HepG2 (cell line): ENCODE data around the gene CRB1. TPM values are rescaled to one million over a fixed set of nuclear protein-coding genes. Genes with fewer than 3 reads are reported as not detected.

Experiments
- ATAC-seq: fragments of 200-7000 bp; cut with Tn5 transposase; 3 replicates; pipeline ENCODE4 v1.9.1; 2020; ENCODE audit warnings: mild to moderate bottlenecking, moderate library complexity
- BruUV-seq: library from RNA; stranded (reverse); fragments of 400-500 nt; replicated peaks from 2 replicates; lab custom pipeline; 2021; lab: Mats Ljungman, UMichigan
- CTCF ChIA-PET: fragments of 300-600 bp; formaldehyde crosslinking; extraction: SDS; loops from one replicate; lab custom pipeline; 2021; ENCODE audit warnings: low total read pairs, inconsistent platforms, low intra/inter-chr PET ratio; lab: Yijun Ruan, JAX
- POLR2A ChIA-PET: fragments of 350-600 bp; sonication (Branson Sonifier 250); formaldehyde crosslinking; loops from one replicate; lab custom pipeline; 2020; ENCODE audit warnings: antibody characterized with exemption, inconsistent platforms; lab: Yijun Ruan, JAX
- DNase-seq: peaks from one replicate; pipeline ENCODE4 v3.0.0-alpha.2; 2015; ENCODE audit warnings: low spot score
- FAIRE-seq: peaks from 3 replicates; lab custom pipeline; 2011; peaks lifted over from hg19 to GRCh38; lab: Jason Lieb, UNC
- H2AFZ ChIP-seq: one replicate; pipeline ENCODE4 v1.6.1; 2011; ENCODE audit warnings: low read length, inconsistent platforms
- H3K27ac ChIP-seq: fragments of 300-600 bp; 3 replicates; pipeline ENCODE4 v1.8.0; 2011; ENCODE audit warnings: mixed run types, mild to moderate bottlenecking, mixed read lengths, low read length, inconsistent platforms; ENCODE audit not compliant: insufficient read depth; ENCODE audit errors: extremely low read length
- H3K27me3 ChIP-seq, 2 experiments: fragments of 200-600 bp in 1 of 2; 2 replicates in 1 of 2; 3 replicates in 1 of 2; pipeline versions ENCODE4 v1.6.0 to v1.8.0; 2011; ENCODE audit warnings: low read length in 2 of 2, mild to moderate bottlenecking in 2 of 2, moderate library complexity in 2 of 2, inconsistent platforms in 1 of 2; ENCODE audit not compliant: insufficient read depth in 2 of 2, control insufficient read depth in 1 of 2
- H3K36me3 ChIP-seq, 2 experiments: fragments of 200-600 bp in 1 of 2; replicated peaks in 1 of 2; 2 replicates in 1 of 2; 3 replicates in 1 of 2; pipeline versions ENCODE4 v1.5.1 to v1.8.0; 2011; ENCODE audit warnings: low read length in 2 of 2, inconsistent platforms in 1 of 2; ENCODE audit not compliant: insufficient read depth in 2 of 2, control insufficient read depth in 1 of 2
- H3K4me1 ChIP-seq: 2 replicates; pipeline ENCODE4 v1.5.1; 2012; ENCODE audit warnings: low read length, inconsistent platforms; ENCODE audit not compliant: insufficient read depth
- H3K4me2 ChIP-seq: 2 replicates; pipeline ENCODE4 v1.6.0; 2011; ENCODE audit warnings: low read depth, low read length, inconsistent platforms
- H3K4me3 ChIP-seq, 3 experiments: fragments of 200-600 bp in 1 of 3; sonication (generic), shearing (Covaris generic) in 1 of 3; replicated peaks in 1 of 3; 2 replicates each; pipeline ENCODE4 v1.5.1; 2011 to 2016; ENCODE audit warnings: low read length in 3 of 3, inconsistent platforms in 2 of 3, low read depth in 2 of 3, mild to moderate bottlenecking in 2 of 3, control low read depth in 1 of 3, mixed read lengths in 1 of 3; ENCODE audit not compliant: insufficient read depth in 1 of 3
- H3K79me2 ChIP-seq: one replicate; pipeline ENCODE4 v1.6.1; 2011; ENCODE audit warnings: low read length, inconsistent platforms; ENCODE audit not compliant: insufficient read depth
- H3K9ac ChIP-seq: 2 replicates; pipeline ENCODE4 v1.6.0; 2011; ENCODE audit warnings: mild to moderate bottlenecking, low read depth, low read length, inconsistent platforms; ENCODE audit not compliant: insufficient read depth
- H3K9me3 ChIP-seq: 2 replicates; pipeline ENCODE4 v1.5.1; 2012; ENCODE audit warnings: mild to moderate bottlenecking, low read length
- H4K20me1 ChIP-seq: 2 replicates; pipeline ENCODE4 v1.6.0; 2011; ENCODE audit warnings: inconsistent platforms, mild to moderate bottlenecking, low read length, moderate library complexity; ENCODE audit not compliant: insufficient read depth
- CBX5 ChIP-seq: sonication (generic); formaldehyde crosslinking; IDR thresholded peaks from 2 replicates; pipeline ENCODE4 v1.4.0; 2020; ENCODE audit warnings: missing genetic modification reagents, borderline replicate concordance
- GMEB2 ChIP-seq: IDR thresholded peaks from 2 replicates; pipeline ENCODE4 v1.6.1; 2016; ENCODE audit warnings: missing biosample characterization, missing genetic modification reagents, low read depth
- HNF4G ChIP-seq, 2 experiments: sonication (generic) in 1 of 2; formaldehyde crosslinking in 1 of 2; IDR thresholded peaks; 2 replicates each; pipeline versions ENCODE4 v1.4.0 to v1.6.1; 2011 to 2020; ENCODE audit warnings: borderline replicate concordance in 2 of 2, low read depth in 2 of 2, mild to moderate bottlenecking in 2 of 2, low read length in 1 of 2, missing genetic modification reagents in 1 of 2, moderate library complexity in 1 of 2
- MTA1 ChIP-seq: sonication (generic); formaldehyde crosslinking; IDR thresholded peaks from 2 replicates; pipeline ENCODE4 v1.4.0; 2020; ENCODE audit warnings: missing genetic modification reagents, mild to moderate bottlenecking, borderline replicate concordance
- RORA ChIP-seq: sonication (generic); formaldehyde crosslinking; IDR thresholded peaks from 2 replicates; pipeline ENCODE4 v1.5.0; 2020; ENCODE audit warnings: mild to moderate bottlenecking, missing genetic modification reagents, moderate library complexity
- SP2 ChIP-seq: sonication (generic); formaldehyde crosslinking; IDR thresholded peaks from 2 replicates; pipeline ENCODE4 v1.5.1; 2020; ENCODE audit warnings: mild to moderate bottlenecking, missing genetic modification reagents
- SPEN ChIP-seq: sonication (generic); formaldehyde crosslinking; IDR thresholded peaks from 2 replicates; pipeline ENCODE4 v1.5.1; 2020; ENCODE audit warnings: low read depth, mild to moderate bottlenecking, missing genetic modification reagents
- STAT5B ChIP-seq: sonication (generic); formaldehyde crosslinking; IDR thresholded peaks from 2 replicates; pipeline ENCODE4 v1.4.0; 2020; ENCODE audit warnings: missing genetic modification reagents
- TBL1XR1 ChIP-seq: fragments of 150-350 bp; IDR thresholded peaks from 2 replicates; pipeline ENCODE4 v1.6.1; 2014; ENCODE audit warnings: borderline replicate concordance, low read length; ENCODE audit not compliant: partially characterized antibody
- ZNF207 ChIP-seq: fragments of 450-650 bp; IDR thresholded peaks from 2 replicates; pipeline ENCODE4 v1.6.1; 2016; ENCODE audit warnings: antibody characterized with exemption, borderline replicate concordance
- ZNF260 ChIP-seq: sonication (generic); formaldehyde crosslinking; IDR thresholded peaks from 2 replicates; pipeline ENCODE4 v1.4.0; 2020; ENCODE audit warnings: missing genetic modification reagents, low read depth, mild to moderate bottlenecking, borderline replicate concordance
- ZNF337 ChIP-seq: sonication (generic); formaldehyde crosslinking; IDR thresholded peaks from 2 replicates; pipeline ENCODE4 v1.5.1; 2020; ENCODE audit warnings: missing genetic modification reagents, low read depth, mild to moderate bottlenecking, borderline replicate concordance
- ZNF468 ChIP-seq: sonication (generic); formaldehyde crosslinking; IDR thresholded peaks from 2 replicates; pipeline ENCODE4 v1.8.0; 2022; ENCODE audit warnings: mild to moderate bottlenecking, moderate library complexity, missing genetic modification reagents
- ZNF703 ChIP-seq: sonication (generic); formaldehyde crosslinking; IDR thresholded peaks from 2 replicates; pipeline ENCODE4 v1.5.1; 2020; ENCODE audit warnings: missing genetic modification reagents, mild to moderate bottlenecking, moderate library complexity, borderline replicate concordance
- ZNF746 ChIP-seq: sonication (generic); formaldehyde crosslinking; IDR thresholded peaks from 2 replicates; pipeline ENCODE4 v1.8.0; 2022; ENCODE audit warnings: mild to moderate bottlenecking, missing genetic modification reagents
- ZNF768 ChIP-seq: sonication (generic); formaldehyde crosslinking; IDR thresholded peaks from 2 replicates; pipeline ENCODE4 v1.4.0; 2020; ENCODE audit warnings: missing genetic modification reagents
- WGBS: methylation state at CpG from one replicate; pipeline ENCODE4 v1.1.6; 2017; ENCODE audit warnings: low lambda C conversion rate; 5-methylcytosine and 5-hydroxymethylcytosine counted together
- in situ Hi-C: cut with HindIII; loops from 2 replicates; pipeline ENCODE4 v1.10.0; 2017; ENCODE audit warnings: low pct_unique_long_range_greater_than_20kb; ENCODE audit not compliant: extremely low pct_ligation_motif_present
- intact Hi-C: fragments of 100-400 bp; cut with micrococcal nuclease; formaldehyde crosslinking; loops from one replicate; pipeline ENCODE4 v1.10.0; 2022; ENCODE audit not compliant: unreplicated experiment
- polyA plus RNA-seq, 8 experiments: library from polyadenylated mRNA; depleted of rRNA in 3 of 8; stranded (reverse) in 7 of 8; unstranded in 1 of 8; fragments of >200 nt; fragmentation: Illumina TruSeq in 4 of 8; extraction: Trizol in 4 of 8; gene quantifications; 2 replicates each; pipeline versions ENCODE4 v1.2.1 to v1.2.3, GENCODE V29; 2011 to 2016; ENCODE audit warnings: low read depth in 4 of 8, missing spikeins in 1 of 8, mixed read lengths in 1 of 8; ENCODE audit not compliant: insufficient read depth in 1 of 8
- total RNA-seq, 5 experiments: library from RNA; depleted of rRNA; stranded (reverse); fragments of >200 nt; fragmentation: Illumina TruSeq; extraction: Trizol; gene quantifications; 2 replicates each; pipeline ENCODE4 v1.2.3, GENCODE V29; 2016; ENCODE audit warnings: low read depth in 1 of 5
- TF ChIP-seq, protein P1 (sequence below): sonication (generic); formaldehyde crosslinking; IDR thresholded peaks from 2 replicates; pipeline ENCODE4 v1.9.0; 2021; ENCODE audit warnings: mild to moderate bottlenecking, missing genetic modification reagents

Gene CRB1
- total and polyA plus RNA-seq, 2 of the 13 experiments (the other 11 are each of a cell fraction or from before 2014, with no cell fraction given), result 0.01 TPM; not detected in 1

DNA sequence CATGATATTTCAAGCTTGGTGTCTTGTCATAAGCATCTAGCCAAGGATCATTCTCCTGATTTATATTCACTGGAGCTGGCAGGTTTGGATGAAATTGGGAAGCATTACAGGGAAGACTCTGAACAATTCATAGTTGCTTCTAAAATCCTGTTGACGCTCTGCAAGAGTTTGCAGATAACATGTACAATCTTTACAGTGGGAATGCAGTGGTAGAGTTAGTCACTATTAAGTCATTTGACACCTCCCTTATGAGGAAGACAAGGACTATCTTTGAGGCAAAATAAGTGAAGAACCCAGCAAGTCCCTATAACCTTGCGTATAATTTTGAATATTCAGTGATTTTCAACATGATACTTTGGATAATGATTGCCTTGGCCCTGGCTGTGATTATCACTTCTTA is 45.3 kb upstream of the CRB1 start:
- in situ Hi-C loops, result no loop called here
- H3K4me1 ChIP-seq, result no peaks in the 10 kb centered on the region
- no peaks in the 10 kb centered on the region for H4K20me1 ChIP-seq
- no peak overlapping the region for H3K4me3 ChIP-seq
- H2AFZ ChIP-seq, result no peak overlapping the region
- no peak overlapping the region for H3K9ac ChIP-seq
- H3K9me3 ChIP-seq, result no peaks in the 10 kb centered on the region
- no peaks in the 10 kb centered on the region for H3K36me3 ChIP-seq
- CTCF ChIA-PET, result no interaction called here
- no peak for FAIRE-seq
- 0 out of 5 replicates have a peak, but pooled peaks cover 0 to 1% of the 10 kb centered on the region in 2 experiments for H3K27me3 ChIP-seq
- no peak overlapping the region for H3K4me2 ChIP-seq
- intact Hi-C loops, result no loop called here
- POLR2A ChIA-PET, result no interaction called here
- no TSS peak for BruUV-seq
- WGBS, result 91% methylated on average over 2 of the region's 2 CpGs
- H3K27ac ChIP-seq, result no peak overlapping the region
- no peak for DNase-seq
- no peaks in the 10 kb centered on the region for H3K79me2 ChIP-seq
- no peak for ATAC-seq
- no peak for TF ChIP-seq ZNF207
- TF ChIP-seq ZNF768 (CRISPR knock-in tag), result no peak
- no peak for TF ChIP-seq ZNF746 (CRISPR knock-in tag)
- no peak for TF ChIP-seq SP2
- TF ChIP-seq ZNF703 (CRISPR knock-in tag), result no peak
- no peak for TF ChIP-seq HNF4G (IDR thresholded peaks at IDR 0.05; ENCODE audit: borderline replicate concordance, low read depth, low read length)
- no peak for TF ChIP-seq HNF4G (CRISPR knock-in tag; IDR thresholded peaks at IDR 0.05; ENCODE audit: borderline replicate concordance, low read depth)
- no peak for TF ChIP-seq MTA1 (CRISPR knock-in tag)
- no peak for TF ChIP-seq RORA (CRISPR knock-in tag)
- no peak for TF ChIP-seq STAT5B (CRISPR knock-in tag)
- no peak for TF ChIP-seq GMEB2 (CRISPR knock-in tag)
- TF ChIP-seq ZNF337 (CRISPR knock-in tag), result no peak
- TF ChIP-seq, protein P1, sequence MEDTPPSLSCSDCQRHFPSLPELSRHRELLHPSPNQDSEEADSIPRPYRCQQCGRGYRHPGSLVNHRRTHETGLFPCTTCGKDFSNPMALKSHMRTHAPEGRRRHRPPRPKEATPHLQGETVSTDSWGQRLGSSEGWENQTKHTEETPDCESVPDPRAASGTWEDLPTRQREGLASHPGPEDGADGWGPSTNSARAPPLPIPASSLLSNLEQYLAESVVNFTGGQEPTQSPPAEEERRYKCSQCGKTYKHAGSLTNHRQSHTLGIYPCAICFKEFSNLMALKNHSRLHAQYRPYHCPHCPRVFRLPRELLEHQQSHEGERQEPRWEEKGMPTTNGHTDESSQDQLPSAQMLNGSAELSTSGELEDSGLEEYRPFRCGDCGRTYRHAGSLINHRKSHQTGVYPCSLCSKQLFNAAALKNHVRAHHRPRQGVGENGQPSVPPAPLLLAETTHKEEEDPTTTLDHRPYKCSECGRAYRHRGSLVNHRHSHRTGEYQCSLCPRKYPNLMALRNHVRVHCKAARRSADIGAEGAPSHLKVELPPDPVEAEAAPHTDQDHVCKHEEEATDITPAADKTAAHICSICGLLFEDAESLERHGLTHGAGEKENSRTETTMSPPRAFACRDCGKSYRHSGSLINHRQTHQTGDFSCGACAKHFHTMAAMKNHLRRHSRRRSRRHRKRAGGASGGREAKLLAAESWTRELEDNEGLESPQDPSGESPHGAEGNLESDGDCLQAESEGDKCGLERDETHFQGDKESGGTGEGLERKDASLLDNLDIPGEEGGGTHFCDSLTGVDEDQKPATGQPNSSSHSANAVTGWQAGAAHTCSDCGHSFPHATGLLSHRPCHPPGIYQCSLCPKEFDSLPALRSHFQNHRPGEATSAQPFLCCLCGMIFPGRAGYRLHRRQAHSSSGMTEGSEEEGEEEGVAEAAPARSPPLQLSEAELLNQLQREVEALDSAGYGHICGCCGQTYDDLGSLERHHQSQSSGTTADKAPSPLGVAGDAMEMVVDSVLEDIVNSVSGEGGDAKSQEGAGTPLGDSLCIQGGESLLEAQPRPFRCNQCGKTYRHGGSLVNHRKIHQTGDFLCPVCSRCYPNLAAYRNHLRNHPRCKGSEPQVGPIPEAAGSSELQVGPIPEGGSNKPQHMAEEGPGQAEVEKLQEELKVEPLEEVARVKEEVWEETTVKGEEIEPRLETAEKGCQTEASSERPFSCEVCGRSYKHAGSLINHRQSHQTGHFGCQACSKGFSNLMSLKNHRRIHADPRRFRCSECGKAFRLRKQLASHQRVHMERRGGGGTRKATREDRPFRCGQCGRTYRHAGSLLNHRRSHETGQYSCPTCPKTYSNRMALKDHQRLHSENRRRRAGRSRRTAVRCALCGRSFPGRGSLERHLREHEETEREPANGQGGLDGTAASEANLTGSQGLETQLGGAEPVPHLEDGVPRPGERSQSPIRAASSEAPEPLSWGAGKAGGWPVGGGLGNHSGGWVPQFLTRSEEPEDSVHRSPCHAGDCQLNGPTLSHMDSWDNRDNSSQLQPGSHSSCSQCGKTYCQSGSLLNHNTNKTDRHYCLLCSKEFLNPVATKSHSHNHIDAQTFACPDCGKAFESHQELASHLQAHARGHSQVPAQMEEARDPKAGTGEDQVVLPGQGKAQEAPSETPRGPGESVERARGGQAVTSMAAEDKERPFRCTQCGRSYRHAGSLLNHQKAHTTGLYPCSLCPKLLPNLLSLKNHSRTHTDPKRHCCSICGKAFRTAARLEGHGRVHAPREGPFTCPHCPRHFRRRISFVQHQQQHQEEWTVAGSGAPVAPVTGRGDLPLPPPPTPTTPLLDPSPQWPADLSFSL, result no peak
- TF ChIP-seq CBX5 (CRISPR knock-in tag), result no peak
- TF ChIP-seq ZNF468 (CRISPR knock-in tag), result no peak
- TF ChIP-seq ZNF260 (CRISPR knock-in tag), result no peak
- TF ChIP-seq TBL1XR1, result no peak
- no peak for TF ChIP-seq SPEN (CRISPR knock-in tag)
